Subcutaneous adipose tissue (tissue), 4 donors: ENCODE measurements around the gene TNP2. TPM values are rescaled to one million over a fixed set of nuclear protein-coding genes. Genes with fewer than 3 reads are reported as not detected.

Source experiments
- CTCF ChIP-seq: fragments of 450-650 bp; IDR thresholded peaks from one replicate; pipeline ENCODE4 v1.5.1; 2016; ENCODE audit warnings: low read depth, mild to moderate bottlenecking, control low read depth, antibody characterized with exemption, moderate library complexity
- total RNA-seq, 4 donors: library from RNA; depleted of rRNA; stranded (reverse); fragments of >200 nt; gene quantifications; one replicate each; pipeline ENCODE4 v1.1.0, GENCODE V29; 2016

Gene TNP2
- total RNA-seq, 4 donors from 2014 or later: not detected

GRCh38 chr16:11280616-11281522 lies 11.7 kb upstream of the TNP2 start, which contains the start of gene PRM1:
TSS of gene PRM1 (minus strand) at chr16:11281330. CDS start at chr16:11281238, 92 bp downstream.
- TF ChIP-seq CTCF: no peak

- TF ChIP-seq CTCF: no peak
Observed at GRCh38 chr16:11278681-11279628, 9.8 kb upstream of the TNP2 start.

- TF ChIP-seq CTCF: no peak
Observed at GRCh38 chr16:11277607-11278337, 8.6 kb upstream of the TNP2 start.

- TF ChIP-seq CTCF: no peak
Observed at GRCh38 chr16:11276896-11277593, 7.9 kb upstream of the TNP2 start.

- no peak for TF ChIP-seq CTCF
Observed at GRCh38 chr16:11276143-11276895, 7.2 kb upstream of the TNP2 start, which contains the start of gene PRM2. TSS of gene PRM2 (minus strand) at chr16:11276480. CDS start at chr16:11276370, 110 bp downstream.

GRCh38 chr16:11274964-11275363 lies 5.8 kb upstream of the TNP2 start:
- no peak for TF ChIP-seq CTCF
